Measurements from ENCODE around the gene MAJIN.

MAJIN gene

DNA sequence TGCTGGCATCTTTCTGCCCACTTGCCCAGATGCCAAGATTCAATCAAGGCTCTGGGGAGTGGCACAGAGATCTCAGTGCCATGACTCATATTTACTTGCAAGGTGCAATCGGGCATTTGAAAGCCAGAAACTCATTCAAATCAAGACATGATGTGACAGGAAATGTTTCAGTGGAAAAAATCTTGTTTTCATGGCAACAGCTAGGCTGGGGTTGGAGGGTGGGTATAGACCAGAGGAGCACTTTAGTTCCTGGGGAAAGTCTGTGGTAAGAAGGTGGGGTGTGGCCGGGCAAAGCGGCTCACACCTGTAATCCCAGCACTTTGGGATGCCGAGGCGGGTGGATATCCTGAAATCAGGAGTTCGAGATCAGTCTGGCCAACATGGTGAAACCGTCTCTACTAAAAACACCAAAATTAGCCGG, 1.2 kb downstream of the MAJIN start:
- TF ChIP-seq, protein P1, sequence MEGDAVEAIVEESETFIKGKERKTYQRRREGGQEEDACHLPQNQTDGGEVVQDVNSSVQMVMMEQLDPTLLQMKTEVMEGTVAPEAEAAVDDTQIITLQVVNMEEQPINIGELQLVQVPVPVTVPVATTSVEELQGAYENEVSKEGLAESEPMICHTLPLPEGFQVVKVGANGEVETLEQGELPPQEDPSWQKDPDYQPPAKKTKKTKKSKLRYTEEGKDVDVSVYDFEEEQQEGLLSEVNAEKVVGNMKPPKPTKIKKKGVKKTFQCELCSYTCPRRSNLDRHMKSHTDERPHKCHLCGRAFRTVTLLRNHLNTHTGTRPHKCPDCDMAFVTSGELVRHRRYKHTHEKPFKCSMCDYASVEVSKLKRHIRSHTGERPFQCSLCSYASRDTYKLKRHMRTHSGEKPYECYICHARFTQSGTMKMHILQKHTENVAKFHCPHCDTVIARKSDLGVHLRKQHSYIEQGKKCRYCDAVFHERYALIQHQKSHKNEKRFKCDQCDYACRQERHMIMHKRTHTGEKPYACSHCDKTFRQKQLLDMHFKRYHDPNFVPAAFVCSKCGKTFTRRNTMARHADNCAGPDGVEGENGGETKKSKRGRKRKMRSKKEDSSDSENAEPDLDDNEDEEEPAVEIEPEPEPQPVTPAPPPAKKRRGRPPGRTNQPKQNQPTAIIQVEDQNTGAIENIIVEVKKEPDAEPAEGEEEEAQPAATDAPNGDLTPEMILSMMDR (IDR thresholded peaks at IDR 0.05; ENCODE audit: insufficient read depth, low read depth, low read length, missing control alignments), result no peak
- DNase-seq (ENCODE audit: low read depth), result peak; percentile 17
- no peak overlapping the region for H3K4me3 ChIP-seq (ENCODE audit: low read depth, low read length)

DNA sequence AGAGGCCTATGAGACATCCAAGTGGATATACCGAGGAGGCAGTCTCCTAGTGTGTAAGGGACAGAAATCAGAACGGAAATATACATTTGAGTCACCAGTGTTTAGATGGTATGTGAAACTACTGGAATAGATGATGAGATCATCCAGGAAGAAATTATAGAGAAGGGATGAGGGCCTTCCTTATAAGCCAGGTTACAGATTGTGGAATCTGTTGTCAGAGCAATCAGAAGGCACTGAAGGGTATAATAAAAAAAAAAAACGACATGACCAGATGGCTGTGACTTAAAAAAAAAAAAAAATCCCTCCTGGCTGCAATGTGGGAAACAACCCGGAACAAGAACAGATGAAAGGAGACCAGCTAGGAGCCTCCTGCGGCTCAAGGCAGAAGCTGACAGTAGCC, 2.7 kb downstream of the MAJIN start:
- DNase-seq (ENCODE audit: low read depth), result no peak
- H3K4me3 ChIP-seq (ENCODE audit: low read depth, low read length), result no peak overlapping the region
- TF ChIP-seq, protein P1 (IDR thresholded peaks at IDR 0.05; ENCODE audit: insufficient read depth, low read depth, low read length, missing control alignments), result no peak

DNA sequence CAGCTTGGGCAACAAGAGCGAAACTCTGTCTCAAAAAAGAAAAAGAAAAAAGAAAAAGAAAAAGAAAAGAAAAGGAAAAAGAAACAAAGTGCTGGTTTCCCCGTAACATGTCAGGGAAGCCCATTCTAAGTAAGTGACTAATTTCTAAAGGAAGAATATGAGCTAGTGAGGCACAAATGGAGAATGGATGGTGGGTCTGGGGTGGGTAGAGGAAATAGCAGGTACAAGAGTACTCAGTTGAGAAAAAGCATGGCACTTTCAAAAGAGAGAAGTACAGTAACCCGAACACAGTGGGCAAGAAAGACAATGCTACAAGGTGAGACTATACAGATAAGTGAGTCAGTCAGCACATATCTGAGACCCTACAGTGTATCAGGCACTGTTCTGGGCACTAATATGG, 4.5 kb downstream of the MAJIN start:
- TF ChIP-seq, protein P1 (IDR thresholded peaks at IDR 0.05; ENCODE audit: insufficient read depth, low read depth, low read length, missing control alignments), result no peak
- no peak for DNase-seq (ENCODE audit: low read depth)
- no peak overlapping the region for H3K4me3 ChIP-seq (ENCODE audit: low read depth, low read length)

DNA sequence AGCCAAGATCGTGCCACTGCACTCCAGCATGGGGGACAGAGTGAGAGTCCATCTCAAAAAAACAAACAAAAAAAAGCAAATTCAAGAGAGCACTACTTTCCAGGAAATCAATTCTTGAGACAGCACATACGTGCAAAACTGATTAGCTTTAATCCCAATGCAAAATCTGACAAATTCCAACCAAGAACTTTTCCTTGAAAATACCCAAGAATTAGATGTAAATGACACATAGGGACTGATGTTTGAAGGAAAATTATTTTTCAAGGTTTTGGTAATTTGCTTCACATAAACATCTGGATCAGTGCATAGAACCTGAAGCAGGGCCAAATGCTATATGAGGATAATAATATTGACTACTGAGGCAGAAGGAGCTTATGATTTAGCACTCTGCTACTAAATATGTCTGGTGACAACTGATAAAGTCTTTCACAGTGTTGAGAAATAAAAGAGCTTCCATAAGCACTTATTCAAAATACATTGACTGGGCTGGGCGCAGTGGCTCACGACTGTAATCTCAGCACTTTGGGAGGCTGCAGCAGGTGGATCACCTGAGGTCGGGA, 8.8 kb downstream of the MAJIN start:
- no peak for DNase-seq (ENCODE audit: low read depth)
- TF ChIP-seq, protein P1 (IDR thresholded peaks at IDR 0.05; ENCODE audit: insufficient read depth, low read depth, low read length, missing control alignments), result no peak

DNA sequence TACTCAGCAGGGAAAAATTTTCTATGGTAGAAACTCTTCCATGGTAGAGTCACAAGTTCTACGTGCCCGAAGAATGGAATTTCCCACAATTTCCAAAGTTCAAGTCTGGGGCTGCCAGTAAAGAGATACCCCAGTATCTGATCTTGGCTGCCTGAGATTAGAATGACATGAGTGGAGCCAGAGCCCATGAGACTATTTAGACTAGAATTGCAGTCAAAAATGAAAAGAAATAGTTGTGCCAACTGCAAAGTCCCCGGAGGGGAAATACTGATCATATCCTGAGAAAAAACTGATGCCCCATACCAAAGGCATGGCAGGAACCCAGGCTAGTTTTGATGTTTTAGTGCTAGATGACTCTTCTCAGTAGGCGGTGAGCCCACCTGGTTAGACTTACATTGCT, 11.2 kb downstream of the MAJIN start:
- TF ChIP-seq, protein P1 (IDR thresholded peaks at IDR 0.05; ENCODE audit: insufficient read depth, low read depth, low read length, missing control alignments), result no peak
- DNase-seq (ENCODE audit: low read depth), result no peak

More for the DNA sequence above, 8.8 kb downstream of the MAJIN start:
- no peak overlapping the region for H3K4me3 ChIP-seq (ENCODE audit: low read depth, low read length)

DNA sequence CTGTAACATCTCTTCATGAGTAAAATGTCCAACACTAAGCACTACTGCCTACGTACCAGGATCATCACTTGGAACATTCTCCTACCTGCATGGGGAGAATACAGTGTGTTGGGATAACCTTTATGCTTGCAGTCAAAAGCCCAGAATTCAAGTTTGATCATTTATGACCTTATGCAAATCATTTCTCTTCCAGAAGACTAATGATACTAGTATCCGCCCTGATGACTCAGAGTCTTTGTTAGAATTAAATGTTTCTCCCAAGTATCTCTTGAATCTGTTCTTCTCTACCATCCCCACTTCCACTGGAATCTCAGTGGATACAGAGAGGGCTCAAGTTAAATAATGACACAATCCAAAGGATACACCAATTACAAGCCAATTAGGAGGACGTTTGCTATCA, 12.4 kb downstream of the MAJIN start:
- no peak for DNase-seq (ENCODE audit: low read depth)
- TF ChIP-seq, protein P1 (IDR thresholded peaks at IDR 0.05; ENCODE audit: insufficient read depth, low read depth, low read length, missing control alignments), result no peak
- H3K4me3 ChIP-seq (ENCODE audit: low read depth, low read length), result no peak overlapping the region

More for the DNA sequence above, 11.2 kb downstream of the MAJIN start:
- H3K4me3 ChIP-seq (ENCODE audit: low read depth, low read length), result no peak overlapping the region

DNA sequence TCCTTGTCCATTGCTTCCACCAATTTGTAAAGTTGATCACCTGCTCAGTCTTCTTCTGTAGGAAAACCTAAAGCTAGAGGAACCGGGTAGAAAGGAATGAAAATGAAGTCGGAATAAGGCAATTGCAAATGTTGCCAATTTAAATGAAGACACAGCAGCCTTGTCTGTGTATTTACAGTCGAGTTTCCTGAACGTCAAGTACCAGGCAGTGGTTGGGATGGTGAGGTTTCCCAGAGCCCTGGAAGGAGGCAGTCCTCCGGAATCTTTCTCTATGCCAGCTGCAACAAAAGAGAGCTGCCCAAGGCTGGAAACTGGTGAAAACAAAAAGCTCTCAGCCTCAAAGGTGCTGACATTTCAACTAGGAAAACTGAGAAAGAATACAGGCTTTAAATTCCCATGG, 17.7 kb downstream of the MAJIN start:
- TF ChIP-seq, protein P1 (IDR thresholded peaks at IDR 0.05; ENCODE audit: insufficient read depth, low read depth, low read length, missing control alignments), result no peak
- DNase-seq (ENCODE audit: low read depth), result no peak
- no peak overlapping the region for H3K4me3 ChIP-seq (ENCODE audit: low read depth, low read length)

Measured in GM12865 (cell line).